ENCODE measurements around the gene CLEC16A. TPM values are rescaled to one million over a fixed set of nuclear protein-coding genes. Genes with fewer than 3 reads are reported as not detected.

CLEC16A gene
- total and polyA plus RNA-seq, 2 donors (not counting 1 experiment from before 2014, with no cell fraction given), result 21.9 to 79.5 TPM

DNA sequence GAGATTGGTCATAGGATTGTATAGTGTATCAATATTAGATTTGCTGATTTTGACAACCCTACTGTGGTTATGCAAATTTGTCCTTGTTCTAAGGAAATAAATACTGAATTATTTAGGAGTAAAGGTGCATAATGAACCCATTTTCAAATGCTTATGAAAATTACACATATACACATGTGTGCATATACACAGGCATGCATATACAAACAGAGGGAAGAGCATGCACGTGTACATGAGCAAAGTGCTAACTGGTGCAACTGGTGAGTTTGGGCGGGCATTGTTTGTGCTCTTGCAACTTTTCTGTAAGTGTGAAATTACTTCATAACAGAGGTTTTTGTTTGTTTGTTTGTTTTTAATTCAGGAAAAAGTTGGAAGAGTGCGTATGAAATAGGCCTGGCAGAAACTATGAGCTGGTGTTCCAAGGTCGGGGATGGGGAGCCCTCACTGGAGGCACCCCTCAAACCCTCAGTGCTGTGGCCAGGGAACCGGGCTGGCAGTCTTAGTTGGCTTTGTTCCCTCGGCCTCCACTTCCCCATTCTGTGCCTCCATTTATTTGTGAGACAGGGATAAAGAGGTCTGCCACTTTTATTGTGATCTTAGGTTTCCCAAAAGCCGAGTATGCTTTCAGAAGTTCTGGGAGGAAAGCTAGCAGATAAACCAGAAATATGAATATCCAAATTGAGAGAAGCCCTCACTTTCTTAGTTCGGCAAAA, 7.9 kb upstream of the CLEC16A start:
- no peak overlapping the region for H3K4me3 ChIP-seq (ENCODE audit: control extremely low read depth in 1 of 5, extremely low read depth in 1 of 5, insufficient read depth in 1 of 5, low read depth in 2 of 5, low read length in 4 of 5)
- Mint-ChIP-seq H3K4me3 (no peak overlapping the region), H3K4me1 (peaks cover 85% of the 10 kb centered on the region), H3K9me3 (ENCODE audit: insufficient read depth) (no peaks in the 10 kb centered on the region), H3K27ac (peak overlapping the region; percentile 42), H3K27me3 (no peaks in the 10 kb centered on the region)
- peaks cover 0 to 51% of the 10 kb centered on the region in 2 experiments for H3K36me3 ChIP-seq (replicated peaks in 1 of 2; ENCODE audit: control extremely low read depth in 1 of 2, control insufficient read depth in 1 of 2, extremely low read depth in 1 of 2, insufficient read depth in 2 of 2, low read length in 1 of 2)
- H3K27me3 ChIP-seq (replicated peaks in 1 of 4; ENCODE audit: control extremely low read depth in 1 of 4, control insufficient read depth in 3 of 4, insufficient read depth in 4 of 4, low read length in 3 of 4), result no peaks in the 10 kb centered on the region
- no peak for ATAC-seq (ENCODE audit: low read depth)
- ChIA-PET POLR2A (interaction anchor here (1.4 kb wide), 2 partner anchors 45 to 59 kb away, joined by 3 read pairs; partner anchors contain the start of gene CIITA), CTCF (interaction anchor here (1.0 to 3.2 kb wide), 5 partner anchors 15 to 422 kb away, joined by 3 to 14 read pairs (median 3); no protein-coding TSS in a partner anchor)
- H3K79me2 ChIP-seq (ENCODE audit: control insufficient read depth, insufficient read depth, low read length), result peaks cover 25% of the 10 kb centered on the region
- H3K4me2 ChIP-seq (replicated peaks; ENCODE audit: low read depth, low read length, poor library complexity, severe bottlenecking), result no peak overlapping the region
- peak overlapping the region in 1 of 2 donors; percentile 72 for H3K27ac ChIP-seq (ENCODE audit: low read length in 2 of 2)
- DNase-seq, result no peak
- peaks cover 47 to 72% of the 10 kb centered on the region in 2 donors for H3K4me1 ChIP-seq (ENCODE audit: control insufficient read depth in 2 of 2, insufficient read depth in 2 of 2, low read length in 2 of 2)
- no peak overlapping the region for H3K9ac ChIP-seq (ENCODE audit: low read length)
- intact Hi-C loops (cut with micrococcal nuclease), result no loop called here
- no peak overlapping the region for H2AFZ ChIP-seq (ENCODE audit: insufficient read depth, low read depth, low read length, poor library complexity, severe bottlenecking)
- no peaks in the 10 kb centered on the region for H3K9me3 ChIP-seq (ENCODE audit: control extremely low read depth in 1 of 3, control insufficient read depth in 2 of 3, insufficient read depth in 1 of 3, low read length in 2 of 3)
- 88% methylated on average over 3 of the region's 8 CpGs for WGBS (ENCODE audit: insufficient coverage)
- H4K20me1 ChIP-seq (ENCODE audit: control insufficient read depth, insufficient read depth, low read length, poor library complexity, severe bottlenecking), result peaks cover 91% of the 10 kb centered on the region
- TF ChIP-seq EZH2 (IDR thresholded peaks at IDR 0.05; ENCODE audit: borderline replicate concordance, insufficient read depth, low read depth, low read length, poor library complexity, severe bottlenecking), result no peak
- TF ChIP-seq, protein P1, sequence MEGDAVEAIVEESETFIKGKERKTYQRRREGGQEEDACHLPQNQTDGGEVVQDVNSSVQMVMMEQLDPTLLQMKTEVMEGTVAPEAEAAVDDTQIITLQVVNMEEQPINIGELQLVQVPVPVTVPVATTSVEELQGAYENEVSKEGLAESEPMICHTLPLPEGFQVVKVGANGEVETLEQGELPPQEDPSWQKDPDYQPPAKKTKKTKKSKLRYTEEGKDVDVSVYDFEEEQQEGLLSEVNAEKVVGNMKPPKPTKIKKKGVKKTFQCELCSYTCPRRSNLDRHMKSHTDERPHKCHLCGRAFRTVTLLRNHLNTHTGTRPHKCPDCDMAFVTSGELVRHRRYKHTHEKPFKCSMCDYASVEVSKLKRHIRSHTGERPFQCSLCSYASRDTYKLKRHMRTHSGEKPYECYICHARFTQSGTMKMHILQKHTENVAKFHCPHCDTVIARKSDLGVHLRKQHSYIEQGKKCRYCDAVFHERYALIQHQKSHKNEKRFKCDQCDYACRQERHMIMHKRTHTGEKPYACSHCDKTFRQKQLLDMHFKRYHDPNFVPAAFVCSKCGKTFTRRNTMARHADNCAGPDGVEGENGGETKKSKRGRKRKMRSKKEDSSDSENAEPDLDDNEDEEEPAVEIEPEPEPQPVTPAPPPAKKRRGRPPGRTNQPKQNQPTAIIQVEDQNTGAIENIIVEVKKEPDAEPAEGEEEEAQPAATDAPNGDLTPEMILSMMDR (IDR thresholded peaks at IDR 0.05), result no peak
